NCI-H2029 treated with DMSO at 0.1 percent for 48 hours (cell line): ENCODE results near the gene GUK1.

Source experiments
- DNase-seq: peaks from one replicate; lab custom pipeline; 2025; lab: John Stamatoyannopoulos, UW

GUK1 gene

GRCh38 chr1:228131766-228132165, 8.3 kb upstream of the GUK1 start:
- no peak for DNase-seq

- no peak for DNase-seq
These were observed 5.5 kb upstream of the GUK1 start for GRCh38 chr1:228134591-228134990.

- no peak for DNase-seq
These were observed 3.2 kb upstream of the GUK1 start for GRCh38 chr1:228136901-228137300.

GRCh38 chr1:228139406-228139930, 611 bp upstream of the GUK1 start:
- no peak for DNase-seq

- no peak for DNase-seq
These were observed 696 bp downstream of the GUK1 start for GRCh38 chr1:228140724-228141225.

GRCh38 chr1:228141226-228142044, 1.4 kb downstream of the GUK1 start:
- DNase-seq: no peak

GRCh38 chr1:228142155-228142691, 2.1 kb downstream of the GUK1 start:
- DNase-seq: no peak

- no peak for DNase-seq
These were observed 2.6 kb downstream of the GUK1 start for GRCh38 chr1:228142701-228143136.

GRCh38 chr1:228143480-228144192, 3.6 kb downstream of the GUK1 start:
- no peak for DNase-seq

GRCh38 chr1:228144193-228144992, 4.3 kb downstream of the GUK1 start:
- no peak for DNase-seq

GRCh38 chr1:228144993-228145343, 4.9 kb downstream of the GUK1 start:
- DNase-seq: no peak

GRCh38 chr1:228145463-228146416, 5.7 kb downstream of the GUK1 start:
- DNase-seq: no peak

- no peak for DNase-seq
These were observed 6.5 kb downstream of the GUK1 start for GRCh38 chr1:228146417-228147150.

- no peak for DNase-seq
These were observed 7.1 kb downstream of the GUK1 start for GRCh38 chr1:228147151-228147693.

- no peak for DNase-seq
These were observed 7.7 kb downstream of the GUK1 start for GRCh38 chr1:228147768-228148167.

GRCh38 chr1:228148196-228148861, 8.2 kb downstream of the GUK1 start:
- DNase-seq: no peak

GRCh38 chr1:228148935-228149405, 8.9 kb downstream of the GUK1 start:
- DNase-seq: no peak

GRCh38 chr1:228149406-228150119, 9.5 kb downstream of the GUK1 start, which contains the start of gene GJC2:
Gene GJC2 (plus strand): TSS chr1:228149930. CDS start chr1:228157759, 7,829 bp downstream.
- DNase-seq: no peak
